ENCODE measurements around the gene AK1. TPM values are rescaled to one million over a fixed set of nuclear protein-coding genes. Genes with fewer than 3 reads are reported as not detected.

The AK1 gene
- total and polyA plus RNA-seq, 2 of the 13 experiments (the other 11 are each of a cell fraction or from before 2014, with no cell fraction given) = 19.1 to 32.8 TPM

DNA sequence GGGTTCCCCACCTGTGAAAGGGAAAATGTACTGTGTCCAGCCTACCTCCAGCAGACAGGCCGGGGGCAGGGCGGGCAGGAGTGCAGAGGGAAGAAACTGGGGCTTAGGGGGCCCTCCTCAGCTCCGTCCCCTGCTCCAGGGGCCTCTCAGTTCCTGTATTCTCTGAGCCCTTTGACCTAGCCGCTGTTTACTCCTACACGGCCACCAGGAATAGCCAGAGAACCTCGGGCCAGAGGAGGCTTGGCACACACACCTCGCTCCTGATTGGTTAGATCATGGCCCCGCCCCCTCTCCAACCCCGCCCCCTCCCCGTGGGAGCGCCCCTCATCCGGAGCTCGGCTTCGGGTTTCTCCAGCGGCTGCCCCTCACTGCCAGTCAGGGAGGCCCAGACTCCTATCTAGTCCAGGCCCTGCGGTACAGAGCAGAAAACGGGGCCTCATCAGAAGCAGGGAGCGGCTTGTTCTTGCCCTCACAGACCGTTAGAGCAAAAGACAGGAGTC lies 19.8 kb upstream of the AK1 start (continued):
- TF ChIP-seq, protein P1, sequence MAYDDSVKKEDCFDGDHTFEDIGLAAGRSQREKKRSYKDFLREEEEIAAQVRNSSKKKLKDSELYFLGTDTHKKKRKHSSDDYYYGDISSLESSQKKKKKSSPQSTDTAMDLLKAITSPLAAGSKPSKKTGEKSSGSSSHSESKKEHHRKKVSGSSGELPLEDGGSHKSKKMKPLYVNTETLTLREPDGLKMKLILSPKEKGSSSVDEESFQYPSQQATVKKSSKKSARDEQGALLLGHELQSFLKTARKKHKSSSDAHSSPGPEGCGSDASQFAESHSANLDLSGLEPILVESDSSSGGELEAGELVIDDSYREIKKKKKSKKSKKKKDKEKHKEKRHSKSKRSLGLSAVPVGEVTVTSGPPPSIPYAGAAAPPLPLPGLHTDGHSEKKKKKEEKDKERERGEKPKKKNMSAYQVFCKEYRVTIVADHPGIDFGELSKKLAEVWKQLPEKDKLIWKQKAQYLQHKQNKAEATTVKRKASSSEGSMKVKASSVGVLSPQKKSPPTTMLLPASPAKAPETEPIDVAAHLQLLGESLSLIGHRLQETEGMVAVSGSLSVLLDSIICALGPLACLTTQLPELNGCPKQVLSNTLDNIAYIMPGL (CRISPR knock-in tag; IDR thresholded peaks at IDR 0.05; ENCODE audit: borderline replicate concordance in 1 of 2, low read depth in 1 of 2) = peak in 1 of 2 experiments; percentile 25; a peak in 2 of 4 replicates
- TF ChIP-seq ZNF777 (CRISPR knock-in tag; IDR thresholded peaks at IDR 0.05) (no peak; the same call in 1 of the 2 replicates), ZNF569 (CRISPR knock-in tag; IDR thresholded peaks at IDR 0.05; ENCODE audit: borderline replicate concordance) (no peak), SRSF1 (optimal IDR thresholded peaks at IDR 0.05; ENCODE audit: low read depth, low read length) (no peak), ARNTL (CRISPR knock-in tag; IDR thresholded peaks at IDR 0.05) (0 out of 2 replicates have a peak, but pooled peaks have one; percentile 43), ZNF143 (CRISPR knock-in tag; IDR thresholded peaks at IDR 0.05) (no peak), ZBTB3 (CRISPR knock-in tag; IDR thresholded peaks at IDR 0.05; ENCODE audit: borderline replicate concordance, low read depth) (no peak), ZNF430 (CRISPR knock-in tag; IDR thresholded peaks at IDR 0.05) (peak; percentile 37; the same call in 1 of the 2 replicates), ZNF281 (CRISPR knock-in tag; IDR thresholded peaks at IDR 0.05; ENCODE audit: borderline replicate concordance) (peak; percentile 61; the same call in 1 of the 2 replicates), PCBP1 (IDR thresholded peaks at IDR 0.05; ENCODE audit: borderline replicate concordance, low read depth, low read length) (no peak), ZNF713 (CRISPR knock-in tag; IDR thresholded peaks at IDR 0.05) (no peak), SKI (IDR thresholded peaks at IDR 0.05; ENCODE audit: partially characterized antibody) (no peak), ZEB1 (IDR thresholded peaks at IDR 0.05; ENCODE audit: insufficient replicate concordance, low read depth) (peak; percentile 10), ZNF567 (CRISPR knock-in tag; IDR thresholded peaks at IDR 0.05; ENCODE audit: borderline replicate concordance) (no peak), ZNF674 (CRISPR knock-in tag; IDR thresholded peaks at IDR 0.05; ENCODE audit: low read depth) (no peak), HINFP (CRISPR knock-in tag; IDR thresholded peaks at IDR 0.05; ENCODE audit: low read depth) (no peak), AKAP8 (CRISPR knock-in tag; IDR thresholded peaks at IDR 0.05) (peak; percentile 75; the same call in 1 of the 2 replicates), ZBTB7A (CRISPR knock-in tag; IDR thresholded peaks at IDR 0.05) (no peak)
- TF ChIP-seq, protein P2, sequence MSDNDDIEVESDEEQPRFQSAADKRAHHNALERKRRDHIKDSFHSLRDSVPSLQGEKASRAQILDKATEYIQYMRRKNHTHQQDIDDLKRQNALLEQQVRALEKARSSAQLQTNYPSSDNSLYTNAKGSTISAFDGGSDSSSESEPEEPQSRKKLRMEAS (IDR thresholded peaks at IDR 0.05) = peak; percentile 30; the same call in 1 of the 2 replicates
- TF ChIP-seq, protein P3, sequence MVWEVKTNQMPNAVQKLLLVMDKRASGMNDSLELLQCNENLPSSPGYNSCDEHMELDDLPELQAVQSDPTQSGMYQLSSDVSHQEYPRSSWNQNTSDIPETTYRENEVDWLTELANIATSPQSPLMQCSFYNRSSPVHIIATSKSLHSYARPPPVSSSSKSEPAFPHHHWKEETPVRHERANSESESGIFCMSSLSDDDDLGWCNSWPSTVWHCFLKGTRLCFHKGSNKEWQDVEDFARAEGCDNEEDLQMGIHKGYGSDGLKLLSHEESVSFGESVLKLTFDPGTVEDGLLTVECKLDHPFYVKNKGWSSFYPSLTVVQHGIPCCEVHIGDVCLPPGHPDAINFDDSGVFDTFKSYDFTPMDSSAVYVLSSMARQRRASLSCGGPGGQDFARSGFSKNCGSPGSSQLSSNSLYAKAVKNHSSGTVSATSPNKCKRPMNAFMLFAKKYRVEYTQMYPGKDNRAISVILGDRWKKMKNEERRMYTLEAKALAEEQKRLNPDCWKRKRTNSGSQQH (CRISPR knock-in tag; IDR thresholded peaks at IDR 0.05; ENCODE audit: low read depth) = no peak; the same call in 1 of the 2 replicates

All from HepG2 (cell line).